Measurements from ENCODE around the gene BICC1. TPM values are rescaled to one million over a fixed set of nuclear protein-coding genes. Genes with fewer than 3 reads are reported as not detected.

Gene BICC1
- total RNA-seq, 1 donor from 2014 or later: 0.41 TPM

GRCh38 chr10:58715061-58715460, 202.4 kb downstream of the BICC1 start:
- Histone ChIP-seq H3K4me1 (no peaks in the 10 kb centered on the region), H3K9ac (no peak overlapping the region), H3K27ac (no peak overlapping the region), H3K4me3 (no peak overlapping the region), H3K36me3 (no peaks in the 10 kb centered on the region), H4K20me1 (ENCODE audit: low read depth) (no peaks in the 10 kb centered on the region), H3K27me3 (no peaks in the 10 kb centered on the region), H2AFZ (replicated peaks) (no peak overlapping the region), H3F3A (ENCODE audit: low read depth) (no peaks in the 10 kb centered on the region), H3K9me3 (ENCODE audit: low read depth) (no peaks in the 10 kb centered on the region), H3K4me2 (no peak overlapping the region), H3K79me2 (ENCODE audit: low read depth) (no peaks in the 10 kb centered on the region)
- H3K27ac Mint-ChIP-seq: no peak overlapping the region
- H3K4me3 Mint-ChIP-seq: no peak overlapping the region
- no peaks in the 10 kb centered on the region for H3K36me3 Mint-ChIP-seq
- H3K27me3 Mint-ChIP-seq (ENCODE audit: insufficient read depth, low read depth): peaks cover 3% of the 10 kb centered on the region
- H3K9me3 Mint-ChIP-seq: no peaks in the 10 kb centered on the region
- DNase-seq (ENCODE audit: low spot score): no peak
- TF ChIP-seq CTCF (IDR thresholded peaks at IDR 0.05) (no peak), EZH2phosphoT487 (IDR thresholded peaks at IDR 0.05) (no peak), EZH2 (IDR thresholded peaks at IDR 0.05) (no peak)
- H3K4me1 Mint-ChIP-seq: no peaks in the 10 kb centered on the region

GRCh38 chr10:58718596-58718995, 205.9 kb downstream of the BICC1 start:
- Mint-ChIP-seq H3K4me3 (no peak overlapping the region), H3K4me1 (no peaks in the 10 kb centered on the region), H3K27me3 (ENCODE audit: insufficient read depth, low read depth) (no peaks in the 10 kb centered on the region), H3K36me3 (no peaks in the 10 kb centered on the region), H3K27ac (no peak overlapping the region), H3K9me3 (no peaks in the 10 kb centered on the region)
- Histone ChIP-seq H3K79me2 (ENCODE audit: low read depth) (no peaks in the 10 kb centered on the region), H3K27me3 (no peaks in the 10 kb centered on the region), H4K20me1 (ENCODE audit: low read depth) (no peaks in the 10 kb centered on the region), H3K36me3 (no peaks in the 10 kb centered on the region), H3K4me2 (no peak overlapping the region), H3K9me3 (ENCODE audit: low read depth) (no peaks in the 10 kb centered on the region), H3K4me1 (no peaks in the 10 kb centered on the region), H2AFZ (replicated peaks) (no peak overlapping the region), H3F3A (ENCODE audit: low read depth) (no peaks in the 10 kb centered on the region), H3K4me3 (no peak overlapping the region), H3K27ac (no peak overlapping the region), H3K9ac (no peak overlapping the region)
- no peak for TF ChIP-seq EZH2 (IDR thresholded peaks at IDR 0.05)
- no peak for TF ChIP-seq EZH2phosphoT487 (IDR thresholded peaks at IDR 0.05)
- TF ChIP-seq CTCF (IDR thresholded peaks at IDR 0.05): no peak
- no peak for DNase-seq (ENCODE audit: low spot score)

- no peaks in the 10 kb centered on the region for H3K36me3 ChIP-seq
- H3K9me3 ChIP-seq (ENCODE audit: low read depth): no peaks in the 10 kb centered on the region
- H3K27me3 ChIP-seq: no peaks in the 10 kb centered on the region
- H3K36me3 Mint-ChIP-seq: no peaks in the 10 kb centered on the region
- no peaks in the 10 kb centered on the region for H3F3A ChIP-seq (ENCODE audit: low read depth)
- H3K9ac ChIP-seq: no peak overlapping the region
- no peaks in the 10 kb centered on the region for H3K4me1 Mint-ChIP-seq
- no peak overlapping the region for H2AFZ ChIP-seq (replicated peaks)
- no peaks in the 10 kb centered on the region for H3K9me3 Mint-ChIP-seq
- no peak overlapping the region for H3K4me2 ChIP-seq
- no peak overlapping the region for H3K27ac ChIP-seq
- H3K4me3 ChIP-seq: no peak overlapping the region
- no peaks in the 10 kb centered on the region for H3K4me1 ChIP-seq
- no peak overlapping the region for H3K4me3 Mint-ChIP-seq
- TF ChIP-seq EZH2 (IDR thresholded peaks at IDR 0.05) (no peak), CTCF (IDR thresholded peaks at IDR 0.05) (no peak), EZH2phosphoT487 (IDR thresholded peaks at IDR 0.05) (no peak)
- no peak for DNase-seq (ENCODE audit: low spot score)
- H3K27ac Mint-ChIP-seq: no peak overlapping the region
- H4K20me1 ChIP-seq (ENCODE audit: low read depth): no peaks in the 10 kb centered on the region
- no peaks in the 10 kb centered on the region for H3K79me2 ChIP-seq (ENCODE audit: low read depth)
- H3K27me3 Mint-ChIP-seq (ENCODE audit: insufficient read depth, low read depth): no peaks in the 10 kb centered on the region
Observed at GRCh38 chr10:58721601-58722281, 209.1 kb downstream of the BICC1 start.
